D721Med (cell line): ENCODE results near the gene LYPD6B.

Source experiments
- DNase-seq: peaks from one replicate; pipeline ENCODE4 v3.0.0; 2011; ENCODE audit warnings: low spot score; ENCODE audit not compliant: insufficient read length
- FAIRE-seq: peaks from 2 replicates; lab custom pipeline; 2011; peaks lifted over from hg19 to GRCh38; lab: Jason Lieb, UNC
- CTCF ChIP-seq: IDR thresholded peaks from 2 replicates; pipeline ENCODE4 v1.5.1; 2012; ENCODE audit warnings: mild to moderate bottlenecking, control low read depth; ENCODE audit not compliant: insufficient read depth; ENCODE audit errors: missing control alignments

The LYPD6B gene

GRCh38 chr2:149050188-149050587 lies 11.7 kb downstream of the LYPD6B start:
- TF ChIP-seq CTCF = no peak
- no peak for FAIRE-seq
- no peak for DNase-seq

- DNase-seq = no peak
- TF ChIP-seq CTCF = no peak
- FAIRE-seq = no peak
These were observed 17.3 kb downstream of the LYPD6B start for GRCh38 chr2:149055751-149056150.

GRCh38 chr2:149056541-149057255 lies 18.2 kb downstream of the LYPD6B start:
- TF ChIP-seq CTCF = no peak
- DNase-seq (no peak), FAIRE-seq (no peak)

- no peak for TF ChIP-seq CTCF
- DNase-seq (no peak), FAIRE-seq (no peak)
These were observed 18.9 kb downstream of the LYPD6B start for GRCh38 chr2:149057401-149057800.

GRCh38 chr2:149058936-149059335 lies 20.4 kb downstream of the LYPD6B start:
- no peak for FAIRE-seq
- no peak for DNase-seq
- no peak for TF ChIP-seq CTCF

GRCh38 chr2:149059822-149060221 lies 21.3 kb downstream of the LYPD6B start:
- FAIRE-seq = no peak
- no peak for DNase-seq
- no peak for TF ChIP-seq CTCF

GRCh38 chr2:149061133-149061745 lies 22.7 kb downstream of the LYPD6B start:
- FAIRE-seq (no peak), DNase-seq (no peak)
- TF ChIP-seq CTCF = no peak
